GM21529 (cell line): ENCODE data around the gene OR8B8.
"Not testable (repeated sequence)": the region's sequence is repeated elsewhere in the genome, so short reads cannot be mapped to it uniquely, and the experiment has no call there.

Source experiments
- ATAC-seq: cut with Tn5 transposase; IDR thresholded peaks from one replicate; pipeline ENCODE4 v1.9.1; 2021; ENCODE audit not compliant: unreplicated experiment

The OR8B8 gene, protein sequence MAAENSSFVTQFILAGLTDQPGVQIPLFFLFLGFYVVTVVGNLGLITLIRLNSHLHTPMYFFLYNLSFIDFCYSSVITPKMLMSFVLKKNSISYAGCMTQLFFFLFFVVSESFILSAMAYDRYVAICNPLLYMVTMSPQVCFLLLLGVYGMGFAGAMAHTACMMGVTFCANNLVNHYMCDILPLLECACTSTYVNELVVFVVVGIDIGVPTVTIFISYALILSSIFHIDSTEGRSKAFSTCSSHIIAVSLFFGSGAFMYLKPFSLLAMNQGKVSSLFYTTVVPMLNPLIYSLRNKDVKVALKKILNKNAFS

DNA sequence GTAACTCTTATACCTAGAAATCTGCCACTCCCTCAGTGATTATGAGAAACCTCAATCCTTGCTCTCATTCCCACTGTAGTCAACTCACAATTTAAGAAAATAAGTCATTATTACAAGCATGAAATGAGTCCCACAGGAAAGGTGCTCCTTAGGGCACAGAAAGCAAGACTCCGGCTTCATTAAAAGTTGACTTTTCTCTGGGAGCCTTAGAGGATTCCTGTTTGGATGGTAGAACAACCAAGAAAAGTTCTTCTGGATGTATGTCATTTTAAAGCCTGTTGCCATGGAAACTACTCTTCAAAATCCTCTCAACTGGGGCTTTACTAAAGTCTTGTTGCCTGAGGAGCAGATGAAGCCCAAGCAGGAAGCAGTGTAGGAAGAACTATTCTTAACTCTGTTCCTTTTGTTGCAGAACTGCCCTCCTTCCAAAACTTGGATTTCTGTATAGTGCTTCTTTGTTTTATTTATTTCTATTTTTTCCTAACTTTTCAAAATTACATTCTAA lies at the start of gene OR8B8:
OR8B8 (minus strand) TSS at position 51 of the 505 bp plus-strand sequence. CDS start 4,611 bp downstream, outside the sequence.
- ATAC-seq, result no peak

GRCh38 chr11:124493016-124493655 lies 47.6 kb upstream of the OR8B8 start:
- no peak for ATAC-seq

DNA sequence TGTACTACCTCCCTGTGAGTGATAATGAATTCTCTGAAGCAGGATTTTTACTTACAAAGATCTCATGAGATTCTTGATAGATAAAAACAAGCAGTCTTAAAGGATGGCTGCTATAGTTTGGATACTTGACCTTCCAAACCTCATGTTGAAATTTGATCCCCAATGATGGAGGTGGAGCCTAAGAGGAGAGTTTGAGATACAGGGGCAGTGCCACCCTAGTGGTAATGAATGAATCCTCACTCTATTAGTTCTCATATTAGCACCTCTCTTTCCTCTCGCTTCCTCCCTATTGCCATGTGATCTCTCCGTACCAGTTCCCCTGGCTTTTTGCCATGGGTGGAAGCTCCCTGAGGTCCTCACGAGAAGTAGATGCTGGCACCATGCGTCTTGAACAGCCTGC lies 37.9 kb upstream of the OR8B8 start:
- ATAC-seq, result no peak

DNA sequence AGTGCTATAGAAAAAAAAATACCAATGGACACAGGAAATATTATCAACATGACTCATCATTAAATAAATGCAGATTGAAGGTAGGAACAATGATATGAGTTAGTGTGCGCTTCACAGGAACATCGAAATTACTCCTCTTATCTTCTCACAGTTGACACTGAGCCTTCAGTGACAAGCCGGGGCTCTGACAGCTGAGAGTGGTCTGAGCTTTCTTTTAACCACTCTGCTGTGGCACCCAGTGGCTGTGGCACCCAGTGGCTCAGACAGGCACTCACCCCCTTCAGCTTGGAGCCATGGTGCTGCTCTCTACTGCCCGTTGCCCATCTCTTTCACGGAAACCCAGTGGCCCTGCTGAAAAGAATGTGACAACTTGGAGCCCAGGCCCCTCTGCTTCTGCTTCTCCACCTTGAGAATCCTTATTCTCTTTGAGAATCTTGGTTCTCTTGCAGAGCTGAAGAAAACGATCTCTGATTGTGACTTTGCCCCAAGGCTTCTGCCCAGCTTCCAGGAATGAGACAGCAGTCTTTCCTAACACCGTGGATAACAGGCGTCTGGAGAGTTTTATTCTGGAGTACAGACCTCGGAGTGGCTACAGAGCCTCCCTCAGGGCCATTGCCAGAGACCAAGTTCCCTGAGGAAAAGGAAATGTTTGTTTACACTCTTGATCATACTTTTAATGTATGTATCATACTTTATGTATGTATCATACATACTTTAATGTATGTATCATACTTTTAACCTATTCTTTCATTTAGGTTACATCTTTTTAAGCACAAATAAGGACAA lies 37.1 kb upstream of the OR8B8 start:
- ATAC-seq, result no peak

GRCh38 chr11:124481365-124482323 lies 36.1 kb upstream of the OR8B8 start:
- ATAC-seq, result peak; percentile 70

DNA sequence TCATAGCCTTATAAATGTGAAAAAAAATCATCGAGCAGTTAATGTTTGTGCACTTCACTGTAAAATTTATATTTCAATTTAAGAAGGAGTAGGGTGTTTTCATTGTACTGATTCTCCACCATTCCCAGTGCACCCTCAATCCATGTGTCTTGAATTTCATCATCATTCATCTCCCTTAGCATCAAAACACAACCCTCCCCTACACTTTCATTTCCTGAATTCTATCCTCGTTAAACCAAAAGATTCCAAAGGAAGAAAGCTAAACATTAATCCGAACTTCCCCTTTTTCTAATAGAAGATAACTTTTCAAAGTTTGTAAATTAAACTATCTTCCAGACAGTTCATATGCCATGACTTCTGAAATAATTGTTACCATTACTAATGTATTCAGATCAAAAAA lies 34.1 kb upstream of the OR8B8 start:
- ATAC-seq, result no peak

DNA sequence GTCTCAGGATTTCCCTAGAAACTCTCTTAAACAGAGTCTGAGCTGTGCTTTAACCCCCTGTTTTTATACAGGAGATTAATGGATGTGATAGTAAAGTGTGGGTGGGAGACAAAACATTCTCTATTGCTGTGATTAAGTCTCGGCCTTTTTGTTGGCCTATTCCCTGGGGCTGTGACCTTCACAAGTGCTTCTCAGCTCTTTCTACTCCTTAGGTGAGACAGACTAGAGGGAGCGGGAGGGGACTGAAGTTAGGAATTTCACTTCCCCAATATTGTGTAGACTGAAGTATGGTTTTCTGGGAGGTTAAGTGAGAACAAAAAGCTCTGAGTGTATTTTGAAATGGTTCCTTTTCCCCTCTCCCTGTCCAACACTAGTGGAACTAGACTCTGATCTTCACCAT lies 29.8 kb upstream of the OR8B8 start:
- ATAC-seq, result no peak

GRCh38 chr11:124474779-124475178 lies 29.3 kb upstream of the OR8B8 start:
- no peak for ATAC-seq

GRCh38 chr11:124474079-124474478 lies 28.6 kb upstream of the OR8B8 start:
- ATAC-seq, result no peak

DNA sequence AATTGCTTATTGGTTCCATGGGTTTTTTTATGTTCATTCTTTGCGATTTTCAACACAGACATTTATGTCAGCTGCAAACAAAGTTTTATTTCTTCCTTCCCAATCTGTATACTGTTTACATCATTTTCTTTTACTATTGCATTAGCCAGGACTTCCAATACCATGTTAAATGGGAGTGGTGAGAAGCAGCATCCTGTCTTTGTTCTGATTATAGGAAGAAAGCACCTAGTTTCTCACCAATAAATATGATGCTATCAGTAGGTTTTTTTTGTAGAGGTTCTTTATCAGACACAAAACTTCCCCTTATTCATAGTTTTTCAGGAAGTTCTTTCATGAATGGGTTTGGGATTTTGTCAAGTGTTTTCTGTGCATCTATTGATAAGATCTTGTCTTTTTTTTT lies 28.0 kb upstream of the OR8B8 start:
- no peak for ATAC-seq

GRCh38 chr11:124470561-124471227 lies 25.2 kb upstream of the OR8B8 start:
- ATAC-seq, result no peak

GRCh38 chr11:124467381-124467927 lies 22.0 kb upstream of the OR8B8 start:
- no peak for ATAC-seq

GRCh38 chr11:124465368-124465767 lies 19.9 kb upstream of the OR8B8 start:
- ATAC-seq, result no peak

DNA sequence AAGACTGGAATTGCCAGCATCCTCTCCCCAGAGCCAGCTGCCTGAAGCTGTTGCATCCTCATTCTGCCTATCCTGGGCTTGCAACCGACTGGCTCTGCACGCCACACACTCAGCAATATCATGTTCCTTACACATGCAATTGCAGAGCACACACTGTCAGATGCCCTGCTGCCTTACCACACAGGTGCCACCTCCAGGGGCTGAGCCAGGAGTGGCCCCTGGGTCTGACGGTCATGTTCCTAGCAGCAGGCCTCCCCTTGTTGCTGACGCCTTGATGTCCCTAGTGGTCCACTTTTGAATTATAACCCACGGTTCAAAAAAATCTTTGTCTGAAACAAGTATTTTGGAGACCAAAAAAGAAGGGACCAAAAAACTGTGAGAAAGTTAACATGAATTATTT lies 18.5 kb upstream of the OR8B8 start:
- ATAC-seq, result no peak

GRCh38 chr11:124463324-124463723 lies 17.8 kb upstream of the OR8B8 start:
- ATAC-seq, result no peak

- ATAC-seq, result no peak
Measured at GRCh38 chr11:124460459-124460858, 15.0 kb upstream of the OR8B8 start.

GRCh38 chr11:124459379-124459778 lies 13.9 kb upstream of the OR8B8 start:
- ATAC-seq, result not testable (repeated sequence)

DNA sequence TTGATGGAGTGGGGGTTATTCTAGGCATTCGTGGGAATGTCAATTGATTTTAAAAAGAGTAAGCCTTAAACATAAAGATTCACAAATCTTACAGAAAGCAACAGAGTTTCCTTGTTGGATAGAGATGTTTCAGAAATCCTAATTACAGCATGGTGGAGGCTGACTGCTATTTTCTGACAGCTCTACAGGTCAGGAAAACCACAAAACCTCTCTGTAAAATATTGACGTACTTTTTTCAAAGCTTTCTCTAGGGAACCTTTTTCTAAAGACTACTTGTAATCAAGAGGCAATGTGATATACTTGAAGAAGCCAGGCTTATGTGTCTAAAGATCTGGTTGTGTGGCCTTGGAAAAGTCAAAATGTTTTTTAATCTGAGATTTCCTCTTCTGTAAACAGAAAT lies 9.1 kb upstream of the OR8B8 start:
- no peak for ATAC-seq

DNA sequence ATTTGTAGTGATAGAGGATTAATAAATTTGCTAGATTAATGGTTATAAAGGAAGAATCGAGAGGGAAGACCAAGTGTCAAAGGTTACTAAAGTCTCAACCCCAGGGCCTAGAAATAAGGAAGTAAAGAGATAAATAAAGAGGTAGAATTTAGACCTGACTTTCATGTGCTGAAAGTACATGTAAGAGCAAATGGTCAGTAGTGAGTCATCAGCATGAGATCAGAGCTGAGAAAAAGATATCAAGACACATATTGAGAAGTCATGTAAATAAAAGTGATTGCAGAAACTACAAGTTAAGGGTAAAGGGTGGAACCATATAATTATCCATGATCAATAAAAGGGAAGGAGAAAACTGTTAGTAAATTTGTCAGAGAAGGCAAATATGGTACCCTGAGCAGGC lies 1.4 kb upstream of the OR8B8 start:
- ATAC-seq, result no peak

DNA sequence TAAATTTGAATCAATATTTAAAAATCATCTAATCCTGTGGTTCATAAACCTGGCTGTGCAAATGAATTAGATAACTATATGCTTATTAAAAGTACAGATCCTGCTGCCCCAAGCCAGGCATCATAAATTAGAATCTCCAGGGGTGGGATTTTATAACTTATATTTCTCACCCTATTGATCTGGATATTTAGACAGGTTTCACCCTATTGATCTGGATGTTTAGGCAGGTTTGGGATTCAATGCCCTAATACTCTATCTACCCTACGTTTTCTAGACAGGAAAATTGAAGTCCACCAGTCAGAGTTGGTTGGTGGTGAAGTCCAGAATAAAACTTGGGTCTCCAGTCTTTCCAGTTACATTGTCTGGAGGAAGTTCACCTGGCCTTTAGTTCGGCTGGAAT lies 2.6 kb downstream of the OR8B8 start:
- no peak for ATAC-seq
